22Rv1 (cell line): ENCODE measurements around the gene CALHM1.

Experiments used
- ZFX ChIP-seq: fragments of 450-650 bp; IDR thresholded peaks from 2 replicates; pipeline ENCODE4 v1.6.1; 2017; ENCODE audit warnings: antibody characterized with exemption, borderline replicate concordance
- TF ChIP-seq, protein P1 (sequence below): fragments of 450-650 bp; IDR thresholded peaks from 2 replicates; pipeline ENCODE4 v1.5.1; 2017; ENCODE audit warnings: mild to moderate bottlenecking

- TF ChIP-seq, protein P1, sequence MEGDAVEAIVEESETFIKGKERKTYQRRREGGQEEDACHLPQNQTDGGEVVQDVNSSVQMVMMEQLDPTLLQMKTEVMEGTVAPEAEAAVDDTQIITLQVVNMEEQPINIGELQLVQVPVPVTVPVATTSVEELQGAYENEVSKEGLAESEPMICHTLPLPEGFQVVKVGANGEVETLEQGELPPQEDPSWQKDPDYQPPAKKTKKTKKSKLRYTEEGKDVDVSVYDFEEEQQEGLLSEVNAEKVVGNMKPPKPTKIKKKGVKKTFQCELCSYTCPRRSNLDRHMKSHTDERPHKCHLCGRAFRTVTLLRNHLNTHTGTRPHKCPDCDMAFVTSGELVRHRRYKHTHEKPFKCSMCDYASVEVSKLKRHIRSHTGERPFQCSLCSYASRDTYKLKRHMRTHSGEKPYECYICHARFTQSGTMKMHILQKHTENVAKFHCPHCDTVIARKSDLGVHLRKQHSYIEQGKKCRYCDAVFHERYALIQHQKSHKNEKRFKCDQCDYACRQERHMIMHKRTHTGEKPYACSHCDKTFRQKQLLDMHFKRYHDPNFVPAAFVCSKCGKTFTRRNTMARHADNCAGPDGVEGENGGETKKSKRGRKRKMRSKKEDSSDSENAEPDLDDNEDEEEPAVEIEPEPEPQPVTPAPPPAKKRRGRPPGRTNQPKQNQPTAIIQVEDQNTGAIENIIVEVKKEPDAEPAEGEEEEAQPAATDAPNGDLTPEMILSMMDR, result no peak
- TF ChIP-seq ZFX, result no peak
These were observed 13.3 kb downstream of the CALHM1 start for GRCh38 chr10:103445366-103445765.
